ENCODE results near the gene TOMM20L.
"Not testable (repeated sequence)": the region's sequence is repeated elsewhere in the genome, so short reads cannot be mapped to it uniquely, and the experiment has no call there.

Gene TOMM20L

DNA sequence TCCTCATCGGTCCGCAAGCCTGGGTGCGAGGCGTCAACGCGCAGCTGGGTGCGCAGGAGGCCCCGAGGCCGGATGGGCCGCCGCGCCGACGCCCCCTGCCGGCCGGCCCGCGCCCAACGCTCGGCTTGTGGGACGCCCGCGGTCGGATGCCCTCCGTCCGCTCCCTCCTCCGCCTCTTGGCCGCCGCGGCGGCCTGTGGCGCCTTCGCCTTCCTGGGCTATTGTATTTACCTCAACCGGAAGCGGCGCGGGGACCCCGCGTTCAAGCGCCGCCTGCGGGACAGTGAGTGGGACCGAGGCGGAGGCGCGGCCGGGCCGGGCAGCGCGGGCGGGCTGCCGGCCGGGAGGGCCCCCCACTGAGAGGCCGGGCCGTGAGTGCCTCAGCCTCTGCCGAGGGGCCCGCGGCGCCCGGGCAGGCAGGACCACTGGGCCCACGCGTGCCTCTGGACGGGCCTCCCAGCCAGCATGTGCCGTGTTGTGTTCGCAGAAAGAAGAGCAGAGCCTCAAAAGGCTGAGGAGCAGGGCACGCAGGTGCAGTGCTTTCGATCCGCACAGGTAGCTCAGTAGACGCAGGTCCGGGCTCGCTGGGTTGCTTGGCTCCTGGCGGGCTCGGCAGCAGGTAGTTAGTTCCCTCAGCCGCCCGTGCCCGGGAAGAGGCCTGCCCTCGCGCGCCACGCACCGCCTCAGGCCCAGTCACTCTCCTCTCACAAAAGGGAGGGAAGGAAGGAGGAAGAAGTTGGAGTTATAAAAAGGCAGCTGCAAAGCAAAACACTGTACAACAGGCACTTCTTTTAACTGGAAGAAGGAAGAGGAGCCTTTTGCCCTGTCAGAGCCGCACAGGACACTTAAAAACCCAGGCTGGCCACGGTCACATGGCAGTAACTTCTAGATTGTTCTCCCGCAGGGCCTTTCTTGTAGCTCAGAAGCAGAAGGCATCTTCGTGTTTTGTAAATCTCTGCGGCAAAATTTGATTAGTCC is at the start of gene TOMM20L:
Gene TOMM20L, plus strand, starts transcription at position 119 of the 977 bp plus-strand sequence. Its CDS starts 28 bp downstream, at position 147.
- no peak for FAIRE-seq
- DNase-seq (ENCODE audit: insufficient read length, low spot score), result peak; percentile 28
- TF ChIP-seq POLR2A (IDR thresholded peaks at IDR 0.05; ENCODE audit: low read depth, low read length), result no peak

DNA sequence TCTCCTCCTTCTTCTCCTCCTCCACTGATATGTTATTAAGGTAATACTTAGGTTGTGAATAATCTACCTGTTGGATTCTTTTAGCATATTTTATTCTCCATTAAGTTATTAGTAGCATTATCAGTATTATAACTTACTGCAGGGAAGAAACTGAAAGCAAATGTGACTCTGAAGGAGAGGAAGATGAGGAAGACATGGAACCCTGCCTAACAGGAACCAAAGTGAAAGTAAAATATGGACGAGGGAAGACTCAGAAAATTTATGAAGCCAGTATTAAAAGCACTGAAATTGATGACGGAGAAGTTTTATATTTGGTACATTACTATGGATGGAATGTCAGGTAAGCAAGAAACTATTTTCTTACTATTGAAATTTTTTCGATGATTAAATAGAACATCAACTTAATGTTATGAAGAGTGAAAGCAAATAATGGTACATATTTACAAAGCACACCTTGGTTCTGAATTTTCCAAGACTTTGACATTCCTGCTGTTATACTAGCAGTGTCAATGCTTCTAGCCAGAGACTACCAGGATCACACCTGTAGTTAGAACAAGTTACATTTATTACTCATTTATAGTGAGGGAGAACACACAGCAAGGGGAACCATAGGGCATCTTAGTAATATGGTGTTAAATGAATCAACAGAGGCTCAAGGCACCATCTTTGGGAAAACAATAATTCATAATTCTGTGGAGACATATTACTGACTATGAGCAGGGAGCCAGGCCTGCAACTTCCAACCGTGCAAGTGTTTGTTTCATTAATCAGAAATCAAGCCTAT is 42.0 kb upstream of the TOMM20L start:
- FAIRE-seq (no peak), DNase-seq (ENCODE audit: insufficient read length, low spot score) (no peak)
- TF ChIP-seq POLR2A (IDR thresholded peaks at IDR 0.05; ENCODE audit: low read depth, low read length), result no peak

DNA sequence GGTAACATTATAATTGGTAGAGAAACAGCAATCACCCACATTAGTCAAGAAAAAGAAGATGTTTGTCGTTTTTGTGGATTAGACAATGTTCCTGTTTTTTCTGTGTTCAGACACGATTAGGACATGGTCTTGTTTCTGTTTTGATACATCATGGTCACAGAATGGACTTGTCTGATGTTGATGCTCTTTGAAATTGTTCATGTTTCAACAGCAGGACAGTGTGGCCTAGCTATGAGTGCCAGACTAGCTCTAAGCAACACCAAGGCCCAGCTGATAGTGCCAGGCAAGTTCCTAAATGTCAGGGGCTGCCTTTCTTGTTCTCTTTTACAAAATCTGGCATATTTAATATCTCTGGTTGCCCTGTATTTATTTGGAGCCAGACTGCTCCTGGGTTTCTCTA is 40.9 kb upstream of the TOMM20L start:
- FAIRE-seq, result no peak
- DNase-seq (ENCODE audit: insufficient read length, low spot score), result no peak
- TF ChIP-seq POLR2A (IDR thresholded peaks at IDR 0.05; ENCODE audit: low read depth, low read length), result no peak

DNA sequence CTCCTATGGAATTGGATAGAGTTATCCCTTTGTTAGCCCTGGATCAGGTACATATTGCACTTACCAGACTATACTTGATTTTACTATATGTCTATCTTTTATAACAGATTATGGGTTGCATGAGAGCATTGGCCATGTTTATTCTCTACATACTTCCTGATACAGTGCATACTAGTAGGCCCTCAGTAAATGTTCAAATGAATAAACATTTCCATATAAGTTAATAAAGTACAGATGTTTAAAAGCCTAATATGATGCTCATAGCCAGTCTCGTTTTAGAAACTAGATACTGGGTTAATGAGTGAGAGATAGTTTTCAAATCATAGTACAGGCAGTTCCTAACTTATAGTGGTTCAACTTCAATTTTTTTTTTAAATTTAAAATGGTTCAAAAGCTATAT is 39.5 kb upstream of the TOMM20L start:
- TF ChIP-seq POLR2A (IDR thresholded peaks at IDR 0.05; ENCODE audit: low read depth, low read length), result no peak
- DNase-seq (ENCODE audit: insufficient read length, low spot score) (no peak), FAIRE-seq (no peak)

DNA sequence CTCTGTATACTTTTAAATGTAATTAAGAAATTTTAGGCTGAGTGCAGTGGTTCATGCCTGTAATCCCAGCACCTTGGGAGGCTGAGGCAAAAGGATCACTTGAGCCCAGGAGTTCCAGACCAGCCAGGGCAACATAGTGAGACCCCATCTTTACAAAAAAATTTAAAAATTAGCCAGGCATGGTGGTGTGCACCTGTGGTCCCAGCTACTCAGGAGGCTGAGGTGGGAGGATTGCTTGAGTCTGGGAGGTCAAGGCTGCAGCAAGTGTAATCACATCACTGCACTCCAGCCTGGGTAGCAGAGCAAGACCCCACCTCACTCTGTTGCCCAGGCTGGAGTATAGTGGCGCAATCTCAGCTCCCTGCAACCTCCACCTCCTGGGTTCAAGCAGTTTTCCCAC is 33.5 kb upstream of the TOMM20L start:
- not testable (repeated sequence) for DNase-seq (ENCODE audit: insufficient read length, low spot score); FAIRE-seq

DNA sequence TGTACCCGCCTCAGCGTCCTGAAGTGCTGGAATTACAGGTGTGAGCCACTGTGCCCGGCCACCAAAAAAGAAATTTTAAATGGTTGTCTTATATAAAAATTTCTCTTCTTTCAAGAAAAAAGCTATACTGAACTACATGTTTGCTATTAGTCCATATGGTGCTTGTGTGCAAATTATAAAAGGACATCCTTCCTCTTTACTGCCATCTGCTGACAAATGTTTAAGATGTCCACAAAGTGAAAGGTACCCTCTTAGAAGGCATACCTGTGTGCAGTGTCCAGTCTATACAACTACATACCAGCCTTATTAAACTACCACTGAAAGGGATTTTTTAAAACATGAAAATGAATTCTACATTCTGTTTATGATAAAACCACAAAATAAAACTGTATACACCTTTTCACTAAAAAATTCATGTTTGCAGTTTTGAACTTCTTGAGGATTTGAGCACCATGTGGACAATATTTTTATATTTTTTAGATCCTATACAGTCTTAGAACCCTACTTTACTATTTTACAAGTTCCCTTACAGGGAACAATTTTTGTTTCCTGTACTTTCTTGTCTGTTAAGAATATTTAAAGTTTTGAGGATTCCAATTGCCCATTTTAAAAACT is 32.8 kb upstream of the TOMM20L start:
- DNase-seq (ENCODE audit: insufficient read length, low spot score) (no peak), FAIRE-seq (peak; percentile 55)
- no peak for TF ChIP-seq POLR2A (IDR thresholded peaks at IDR 0.05; ENCODE audit: low read depth, low read length)

DNA sequence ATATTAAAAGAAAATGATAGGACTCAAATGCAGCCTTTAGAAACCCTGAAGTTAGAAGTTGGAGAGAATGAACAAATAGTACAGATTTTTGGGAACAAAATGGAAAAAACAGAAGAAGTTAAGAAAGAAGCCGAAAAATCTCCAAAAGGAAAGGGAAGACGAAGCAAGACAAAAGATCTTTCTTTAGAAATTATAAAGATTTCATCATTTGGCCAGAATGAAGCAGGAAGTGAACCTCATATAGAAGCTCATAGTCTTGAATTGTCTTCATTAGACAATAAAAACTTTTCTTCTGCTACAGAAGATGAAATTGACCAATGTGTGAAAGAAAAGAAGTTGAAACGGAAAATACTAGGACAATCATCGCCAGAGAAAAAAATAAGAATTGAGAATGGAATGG is 31.4 kb upstream of the TOMM20L start:
- no peak for TF ChIP-seq POLR2A (IDR thresholded peaks at IDR 0.05; ENCODE audit: low read depth, low read length)
- DNase-seq (ENCODE audit: insufficient read length, low spot score), result no peak

DNA sequence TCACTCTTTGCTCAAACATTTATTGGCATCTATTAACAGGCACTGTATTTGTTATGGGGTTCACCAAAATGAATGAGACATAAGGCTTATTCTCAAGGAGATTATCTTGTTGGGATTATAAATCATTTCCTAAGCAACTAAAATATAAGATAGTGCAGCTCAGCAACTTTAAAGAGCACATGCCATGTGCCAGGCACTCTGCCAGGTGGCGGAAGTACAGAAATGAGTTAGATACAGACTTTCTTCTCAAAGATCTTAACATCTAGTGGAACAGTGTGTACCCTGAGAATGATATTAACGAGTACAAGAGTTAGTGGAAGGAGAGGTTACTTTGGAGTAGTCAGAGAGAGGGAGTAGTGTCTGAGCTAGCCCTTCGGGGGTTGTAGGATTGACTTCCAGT is 28.4 kb upstream of the TOMM20L start:
- DNase-seq (ENCODE audit: insufficient read length, low spot score) (no peak), FAIRE-seq (no peak)
- no peak for TF ChIP-seq POLR2A (IDR thresholded peaks at IDR 0.05; ENCODE audit: low read depth, low read length)

More for the DNA sequence above, 31.4 kb upstream of the TOMM20L start:
- no peak for FAIRE-seq

DNA sequence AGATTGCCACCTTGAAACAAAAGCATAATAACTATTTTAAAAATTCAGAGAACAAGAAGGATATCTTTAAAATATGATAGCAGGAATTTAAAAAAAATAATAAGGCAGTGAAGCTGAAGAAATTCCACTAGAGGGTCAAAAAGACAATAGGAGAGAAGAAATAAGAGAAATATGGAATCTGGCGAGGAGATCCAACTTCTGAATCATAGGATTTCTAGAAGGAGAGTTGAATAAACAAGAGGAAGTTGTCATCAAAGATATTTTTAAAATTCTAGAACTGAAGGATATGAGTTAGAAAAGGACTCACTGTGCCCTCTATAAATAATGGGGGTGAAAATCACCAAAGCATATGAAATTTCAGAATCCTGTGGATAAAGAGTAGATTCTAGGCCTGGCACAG is 26.8 kb upstream of the TOMM20L start:
- TF ChIP-seq POLR2A (IDR thresholded peaks at IDR 0.05; ENCODE audit: low read depth, low read length), result no peak
- DNase-seq (ENCODE audit: insufficient read length, low spot score), result no peak
- FAIRE-seq, result no peak

DNA sequence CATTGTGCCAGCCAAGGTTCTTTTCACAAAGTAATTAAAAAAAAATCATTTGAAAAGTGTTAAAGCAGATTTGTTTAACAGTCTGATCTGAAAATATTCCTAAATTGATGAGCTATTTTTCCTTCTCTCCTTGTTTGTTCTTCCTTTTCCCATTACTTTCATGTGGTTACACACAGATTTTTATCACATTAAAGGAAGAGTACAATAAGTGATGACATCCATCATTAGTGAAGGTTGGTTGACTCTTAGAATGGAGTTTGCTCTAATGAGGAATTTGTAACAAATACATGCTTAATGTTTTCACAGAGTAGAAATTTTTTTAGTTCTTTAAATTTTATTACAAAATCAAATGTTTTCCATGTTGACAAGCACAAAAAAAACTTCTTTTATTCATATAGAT is 18.9 kb upstream of the TOMM20L start:
- no peak for TF ChIP-seq POLR2A (IDR thresholded peaks at IDR 0.05; ENCODE audit: low read depth, low read length)
- no peak for DNase-seq (ENCODE audit: insufficient read length, low spot score)
- FAIRE-seq, result no peak

DNA sequence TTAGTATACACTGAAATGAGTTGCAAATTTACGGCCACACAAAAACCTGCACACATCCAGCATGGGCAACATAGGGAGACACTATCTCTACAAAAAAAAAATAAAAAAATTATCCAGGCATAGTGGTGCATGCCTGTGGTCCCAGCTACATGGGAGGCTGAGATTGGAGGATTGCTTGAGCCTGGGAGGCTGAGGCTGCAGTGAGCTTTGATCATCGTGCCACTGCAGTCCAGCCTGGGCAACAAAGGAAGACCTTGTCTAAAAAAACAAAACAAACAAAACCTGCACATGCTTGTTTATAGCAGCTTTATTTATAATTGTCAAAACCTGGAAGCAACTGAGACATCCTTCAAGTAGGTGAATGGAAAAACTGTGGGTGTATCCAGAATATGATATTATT is 4.9 kb upstream of the TOMM20L start:
- DNase-seq (ENCODE audit: insufficient read length, low spot score) (no peak), FAIRE-seq (no peak)
- TF ChIP-seq POLR2A (IDR thresholded peaks at IDR 0.05; ENCODE audit: low read depth, low read length), result no peak

DNA sequence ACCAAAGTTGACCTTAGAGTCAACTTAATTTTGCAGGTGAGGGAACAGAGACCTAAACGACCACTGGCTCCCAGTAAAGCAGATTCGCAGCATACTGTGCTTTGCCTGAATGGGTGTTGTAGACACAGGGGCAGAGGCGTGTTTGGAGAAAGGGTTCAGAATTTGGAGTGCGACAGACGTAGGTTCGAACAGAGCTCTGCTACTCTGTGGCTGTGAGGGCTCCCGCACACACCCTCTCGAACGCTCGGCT is 243 bp upstream of the TOMM20L start:
- no peak for FAIRE-seq
- no peak for DNase-seq (ENCODE audit: insufficient read length, low spot score)
- TF ChIP-seq POLR2A (IDR thresholded peaks at IDR 0.05; ENCODE audit: low read depth, low read length), result no peak

DNA sequence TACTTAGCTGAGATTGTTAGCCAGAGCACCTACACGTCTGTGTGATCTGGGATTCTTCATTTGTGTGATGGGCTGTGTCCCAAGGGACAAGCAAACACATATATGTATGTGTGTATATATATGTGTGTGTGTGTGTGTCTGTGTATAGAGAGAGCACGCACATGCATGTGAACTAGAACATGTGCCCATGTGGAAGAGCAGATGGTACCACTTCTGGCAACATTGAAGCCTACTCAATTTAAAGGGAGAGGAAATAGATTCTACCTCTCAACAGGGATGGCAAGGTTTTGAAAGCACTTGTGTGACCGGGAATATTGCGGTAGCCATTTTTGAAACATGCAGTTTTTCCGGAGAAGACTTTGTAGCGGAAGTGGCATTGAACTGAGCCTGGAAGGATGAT is 1.4 kb downstream of the TOMM20L start:
- DNase-seq (ENCODE audit: insufficient read length, low spot score) (no peak), FAIRE-seq (no peak)
- no peak for TF ChIP-seq POLR2A (IDR thresholded peaks at IDR 0.05; ENCODE audit: low read depth, low read length)

DNA sequence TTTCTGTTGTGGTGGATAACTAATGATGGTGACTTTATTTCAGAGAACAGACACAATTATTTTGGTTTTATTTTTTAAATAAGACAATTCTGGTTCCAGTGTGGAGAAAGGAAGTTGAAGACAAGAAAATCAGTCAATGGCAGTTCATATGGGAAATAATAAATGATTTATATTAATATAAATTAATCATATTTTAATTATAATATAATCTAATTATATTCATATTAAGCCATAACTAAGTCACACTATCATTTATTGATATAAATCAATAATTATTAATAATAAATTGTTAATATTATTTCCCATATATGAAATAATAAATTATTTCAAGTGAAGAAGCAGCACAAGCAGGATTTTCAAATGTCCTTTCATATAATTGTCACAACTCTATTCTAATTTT is 2.8 kb downstream of the TOMM20L start:
- TF ChIP-seq POLR2A (IDR thresholded peaks at IDR 0.05; ENCODE audit: low read depth, low read length), result no peak
- FAIRE-seq, result no peak
- DNase-seq (ENCODE audit: insufficient read length, low spot score), result no peak
